NCI-H2081 treated with DMSO at 0.1 percent for 48 hours (cell line): Measurements from ENCODE around the gene MICALL2.

Experiments used
- DNase-seq: peaks from one replicate; lab custom pipeline; 2025; lab: John Stamatoyannopoulos, UW

Gene MICALL2

DNA sequence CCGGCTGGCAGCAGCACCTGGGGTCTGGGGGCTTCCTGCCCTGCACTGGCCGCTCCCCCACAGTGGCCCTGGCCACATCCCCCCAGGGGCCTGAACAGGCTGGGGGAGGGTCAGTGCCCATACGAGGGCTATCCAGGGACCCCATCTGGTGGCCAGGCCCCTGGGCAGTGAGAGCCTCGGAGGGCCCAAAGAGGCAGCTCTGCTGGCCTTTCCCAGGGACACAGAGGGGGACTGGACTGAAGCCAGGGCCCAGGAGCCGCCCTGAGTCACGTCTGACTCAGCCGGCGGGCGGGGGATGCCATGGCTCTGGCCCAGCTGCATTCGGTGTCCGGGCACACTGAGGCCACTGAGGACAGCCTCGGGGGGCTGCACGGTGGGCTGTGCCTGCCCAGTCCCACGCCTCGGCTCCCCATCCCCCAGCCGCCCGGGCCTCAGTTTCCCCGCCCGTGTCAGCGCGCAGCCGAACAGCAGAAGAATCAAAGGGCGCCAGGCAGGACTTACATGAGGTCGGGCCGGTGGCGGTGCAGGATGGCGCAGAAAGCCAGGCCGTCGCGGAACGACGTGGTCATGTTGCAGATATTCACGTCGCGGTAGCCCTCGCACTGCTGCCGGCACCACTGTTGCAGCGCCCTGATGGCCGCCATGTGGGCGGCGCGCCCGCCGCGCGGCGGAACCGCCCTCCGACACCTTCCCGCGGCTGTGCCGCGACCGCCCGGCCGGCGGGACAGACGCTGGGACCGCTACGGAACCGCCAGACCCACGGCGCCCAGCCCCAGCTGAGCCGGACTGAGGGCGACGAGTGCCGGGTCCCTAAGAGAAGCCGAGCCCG is at the start of gene MICALL2:
Gene MICALL2 (minus strand): TSS at position 788 of the 829 bp plus-strand sequence. CDS start 144 bp downstream, at position 644.
- no peak for DNase-seq

DNA sequence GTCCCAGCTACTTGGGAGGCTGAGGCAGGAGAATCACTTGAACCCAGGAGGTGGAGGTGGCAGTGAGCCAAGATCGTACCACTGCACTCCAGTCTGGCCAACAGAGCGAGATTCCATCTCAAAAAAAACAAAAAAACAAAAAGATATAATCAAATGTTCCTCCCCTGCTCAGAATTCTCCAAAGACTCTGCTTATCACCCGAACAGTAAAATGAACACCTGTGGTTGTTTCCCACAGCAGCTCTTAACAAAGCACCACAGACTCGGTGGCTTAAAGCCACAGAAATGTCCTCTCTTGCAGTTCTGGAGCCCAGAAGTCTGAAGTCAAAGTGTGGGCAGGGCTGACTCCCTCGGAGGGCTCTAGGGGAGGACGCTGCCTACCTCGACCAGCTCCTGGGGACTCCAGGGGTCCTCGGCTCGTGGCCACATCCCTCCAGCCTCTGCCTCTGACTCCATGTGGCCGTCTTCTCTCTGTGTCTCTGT is 49.0 kb upstream of the MICALL2 start:
- DNase-seq, result no peak

DNA sequence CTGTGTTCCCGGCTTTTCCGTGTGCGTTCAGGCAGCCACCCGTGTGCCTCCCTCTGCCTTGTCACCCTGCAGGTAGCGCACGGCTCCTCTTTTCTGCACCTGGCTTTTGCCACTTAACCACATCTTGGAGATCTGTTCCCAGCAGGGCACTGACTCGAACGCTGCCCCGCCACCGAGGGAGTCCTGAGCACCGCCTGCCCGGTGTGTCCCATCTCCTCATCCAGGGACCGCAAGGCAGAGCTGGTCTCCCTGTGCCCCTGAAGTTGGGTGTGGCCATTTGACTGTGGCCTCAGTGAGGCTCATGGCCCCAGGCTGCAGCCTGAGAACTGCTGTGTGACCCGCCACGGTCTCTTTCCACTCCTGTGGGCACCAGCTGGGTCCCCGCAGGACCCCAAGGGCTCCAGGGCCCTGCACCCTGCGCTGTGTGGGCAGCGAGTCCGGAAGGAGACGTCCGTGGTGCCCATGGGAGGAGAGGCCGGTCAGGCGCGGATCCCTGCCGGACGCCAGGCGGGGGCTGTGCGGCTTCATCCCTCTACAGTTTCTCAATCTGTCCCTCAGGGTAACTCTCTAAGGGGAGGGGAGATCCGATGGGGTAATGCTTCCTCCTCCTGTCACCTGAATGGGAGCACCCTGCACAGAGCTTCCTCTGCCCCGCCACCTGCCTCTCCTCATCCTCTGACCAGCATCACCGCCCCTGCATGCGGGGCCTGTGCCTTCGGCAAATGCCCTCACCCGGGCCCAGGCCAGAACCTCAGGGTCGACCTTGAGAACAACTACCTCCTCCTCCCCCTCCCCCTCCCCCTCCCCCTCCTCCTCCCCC is 46.7 kb upstream of the MICALL2 start:
- no peak for DNase-seq

DNA sequence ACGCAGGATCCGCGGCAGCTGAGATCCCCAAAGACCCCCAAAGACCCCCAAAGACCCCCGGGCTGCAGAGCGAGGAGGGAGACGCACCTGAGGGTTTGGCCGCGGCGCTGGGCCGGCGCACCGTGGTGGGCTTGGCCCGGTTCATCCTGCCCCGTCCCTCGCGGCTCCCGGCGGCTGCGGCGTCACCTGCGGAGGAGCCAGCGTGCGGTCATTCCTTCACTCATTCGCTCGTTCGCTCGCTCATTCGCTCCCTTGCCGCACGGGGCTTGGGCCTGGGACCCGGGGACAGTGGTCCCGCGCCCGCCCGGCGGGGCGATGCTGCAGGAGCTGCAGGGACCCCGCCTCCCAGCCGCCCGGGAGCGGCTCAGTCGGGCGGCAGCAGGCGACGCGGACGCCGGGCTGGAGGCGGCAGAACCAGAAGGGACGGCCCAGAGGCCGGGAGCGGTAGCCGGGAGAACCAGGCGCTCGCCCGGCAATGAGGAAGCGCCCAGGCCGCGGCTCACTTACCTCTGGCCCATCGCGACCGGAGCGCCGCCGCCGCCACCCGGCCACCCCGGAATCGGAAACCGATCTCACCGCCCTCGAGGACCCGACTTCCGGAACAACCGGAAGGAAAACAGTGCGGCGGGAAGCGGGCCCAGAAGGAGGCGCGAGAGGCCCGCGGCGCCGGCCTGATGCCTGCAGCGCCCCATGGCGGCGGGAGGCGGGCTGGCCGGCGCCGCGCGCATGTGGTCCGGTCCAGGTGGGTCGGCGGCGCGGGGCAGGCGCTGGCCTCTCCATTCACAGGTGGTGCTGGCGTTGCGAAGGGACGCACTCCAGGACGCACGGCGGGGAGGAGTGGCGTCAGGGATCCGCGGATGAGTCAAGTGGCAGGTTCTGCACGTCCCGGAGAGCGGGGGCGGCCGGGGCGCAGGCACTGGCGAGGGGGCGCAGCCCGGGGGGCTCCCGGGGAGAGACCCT is 44.8 kb upstream of the MICALL2 start, which contains the start of gene INTS1:
Gene INTS1 (minus strand): TSS at position 574 of the 960 bp plus-strand sequence. CDS start 429 bp downstream, at position 145.
- peak; percentile 80 for DNase-seq

DNA sequence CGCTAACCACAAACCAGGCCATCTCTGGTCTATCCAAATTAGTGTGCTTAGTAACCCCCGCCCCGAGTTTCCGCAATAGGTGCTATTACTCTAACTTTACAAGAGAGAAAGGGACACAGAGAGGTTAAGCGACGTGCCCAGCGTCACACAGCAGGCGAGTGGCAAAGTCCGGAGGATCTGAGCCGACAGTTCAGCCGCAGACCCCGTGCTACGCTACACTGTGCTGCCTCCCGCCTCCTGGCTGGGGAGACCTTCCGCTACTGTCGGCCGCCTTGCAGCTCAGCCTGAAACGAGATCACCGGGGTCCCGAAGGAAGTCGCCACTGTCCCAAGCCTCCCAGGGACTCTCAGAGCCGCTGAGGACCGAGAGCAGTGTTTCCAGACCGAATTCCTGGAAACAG is 44.1 kb upstream of the MICALL2 start:
- DNase-seq, result no peak

DNA sequence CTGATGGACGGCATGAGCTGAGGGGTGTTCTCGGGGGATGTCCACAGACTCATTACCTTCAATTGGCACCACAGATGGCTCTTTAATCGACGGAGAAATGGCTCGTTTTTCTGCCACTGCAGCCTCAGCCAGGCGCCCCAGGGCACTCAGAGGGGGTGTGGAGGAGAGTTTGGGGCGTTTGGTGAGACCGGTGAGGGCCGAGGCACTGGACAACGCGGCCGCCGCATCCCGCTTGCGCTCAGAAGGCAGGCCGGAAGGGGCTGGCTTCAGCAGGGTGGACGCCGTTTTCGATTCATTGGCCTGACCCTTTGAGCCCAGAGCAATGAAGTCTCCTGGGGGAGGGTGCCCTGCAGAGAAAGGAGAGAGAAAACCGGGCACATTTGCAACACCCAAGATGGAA is 43.6 kb upstream of the MICALL2 start:
- no peak for DNase-seq

DNA sequence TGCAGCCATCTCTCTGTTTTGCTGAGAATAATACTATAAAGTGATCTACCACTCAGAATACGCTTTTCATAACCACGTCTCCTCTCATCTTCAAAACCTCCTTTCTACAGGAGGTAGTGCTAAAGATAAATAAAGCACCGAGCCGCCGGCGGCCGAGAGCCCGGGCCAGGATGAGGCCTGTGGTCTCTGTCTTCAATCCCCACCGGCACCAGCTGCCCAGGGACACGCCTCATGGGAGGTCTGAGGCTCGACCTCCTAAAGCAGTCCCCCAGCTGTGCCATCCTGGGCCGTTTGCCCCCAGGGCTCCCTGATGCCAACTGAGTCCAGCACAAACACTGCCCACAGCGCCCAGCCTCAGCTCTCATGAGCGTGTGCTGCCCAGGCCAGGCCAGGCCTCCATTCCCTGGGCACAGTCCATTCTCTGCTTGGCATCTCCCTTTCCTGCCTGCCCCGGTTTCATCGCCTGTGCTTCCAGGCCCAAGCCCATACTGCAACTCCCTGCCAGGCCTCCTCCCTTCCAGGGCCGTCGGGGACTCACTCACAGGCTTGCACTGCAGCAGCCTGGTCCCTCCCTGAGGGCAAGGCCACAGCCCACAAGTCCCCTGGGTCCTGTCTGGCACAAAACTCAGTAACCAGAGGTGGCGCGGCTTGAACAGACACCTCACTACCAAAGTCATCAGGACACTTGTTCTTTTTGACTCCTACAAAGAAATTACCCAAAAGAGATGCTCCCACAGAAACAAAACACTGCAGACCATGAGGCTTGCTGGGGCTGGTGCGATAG is 42.4 kb upstream of the MICALL2 start:
- no peak for DNase-seq

DNA sequence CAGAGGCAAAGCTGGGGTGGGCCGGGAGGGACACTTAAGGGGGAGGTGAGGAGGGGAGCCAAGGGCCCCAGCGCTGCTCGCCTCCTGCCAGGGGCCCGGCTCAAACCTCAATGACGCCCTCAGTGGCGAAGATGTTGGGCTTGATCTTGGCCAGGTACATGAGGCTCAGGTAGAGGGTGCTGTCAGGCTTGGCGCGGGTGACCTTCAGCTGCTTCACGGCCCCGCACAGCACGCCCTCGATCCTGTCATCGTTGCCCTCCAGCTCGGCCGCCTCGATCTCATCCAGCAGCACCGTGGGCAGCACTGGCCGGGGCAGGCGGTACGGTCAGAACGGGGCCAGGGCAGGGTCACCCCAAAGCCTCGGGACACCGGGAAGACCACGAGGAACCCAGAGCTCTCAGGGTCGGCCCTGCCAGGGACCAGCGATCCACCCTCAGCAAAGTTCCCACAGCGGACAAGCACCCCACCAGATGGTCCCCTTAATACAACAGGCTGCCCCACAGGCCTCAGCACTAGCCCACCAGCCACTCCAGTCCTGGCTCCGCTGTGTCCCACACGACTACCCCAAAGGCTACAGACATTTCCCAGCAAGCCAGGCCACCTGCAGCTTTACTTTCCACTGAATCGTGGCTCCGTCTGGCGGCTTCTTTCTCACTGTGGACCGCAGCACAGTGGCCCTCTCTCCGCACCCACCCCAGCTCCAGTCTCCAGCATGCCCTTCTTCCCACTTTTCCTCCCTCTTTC is 41.0 kb upstream of the MICALL2 start:
- DNase-seq, result no peak

DNA sequence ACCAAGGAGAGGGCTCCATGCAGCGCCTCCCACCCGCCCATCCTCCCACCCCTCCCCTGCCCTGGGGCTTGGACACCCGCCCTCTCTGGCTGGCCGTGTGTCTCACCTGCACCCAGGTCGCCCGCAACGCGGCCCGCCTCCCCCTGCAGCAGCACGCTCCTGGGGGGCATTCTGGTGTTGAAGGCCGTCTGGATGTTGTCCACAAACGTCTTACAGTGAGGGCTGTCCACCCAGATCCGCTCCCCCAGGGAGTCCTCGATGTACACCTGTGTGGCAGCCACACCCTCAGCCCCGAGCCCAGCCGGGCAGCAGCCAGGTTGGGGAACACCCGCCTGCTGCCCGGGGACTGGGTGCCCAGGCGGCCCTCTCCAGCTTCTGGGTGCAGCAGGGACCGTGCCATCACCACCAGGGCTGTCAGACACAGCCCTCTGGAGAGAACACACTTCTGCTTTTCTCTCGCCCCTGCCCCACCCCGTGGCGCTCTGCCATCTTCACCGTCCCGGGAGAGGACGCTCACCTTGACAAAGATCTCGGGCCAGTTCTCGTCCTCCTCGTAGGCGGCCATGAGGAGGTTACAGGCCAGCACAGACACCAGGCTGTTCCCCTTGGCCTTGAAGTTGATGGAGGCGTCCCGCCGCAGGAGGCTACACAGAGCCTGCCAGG is 40.2 kb upstream of the MICALL2 start:
- DNase-seq, result no peak

DNA sequence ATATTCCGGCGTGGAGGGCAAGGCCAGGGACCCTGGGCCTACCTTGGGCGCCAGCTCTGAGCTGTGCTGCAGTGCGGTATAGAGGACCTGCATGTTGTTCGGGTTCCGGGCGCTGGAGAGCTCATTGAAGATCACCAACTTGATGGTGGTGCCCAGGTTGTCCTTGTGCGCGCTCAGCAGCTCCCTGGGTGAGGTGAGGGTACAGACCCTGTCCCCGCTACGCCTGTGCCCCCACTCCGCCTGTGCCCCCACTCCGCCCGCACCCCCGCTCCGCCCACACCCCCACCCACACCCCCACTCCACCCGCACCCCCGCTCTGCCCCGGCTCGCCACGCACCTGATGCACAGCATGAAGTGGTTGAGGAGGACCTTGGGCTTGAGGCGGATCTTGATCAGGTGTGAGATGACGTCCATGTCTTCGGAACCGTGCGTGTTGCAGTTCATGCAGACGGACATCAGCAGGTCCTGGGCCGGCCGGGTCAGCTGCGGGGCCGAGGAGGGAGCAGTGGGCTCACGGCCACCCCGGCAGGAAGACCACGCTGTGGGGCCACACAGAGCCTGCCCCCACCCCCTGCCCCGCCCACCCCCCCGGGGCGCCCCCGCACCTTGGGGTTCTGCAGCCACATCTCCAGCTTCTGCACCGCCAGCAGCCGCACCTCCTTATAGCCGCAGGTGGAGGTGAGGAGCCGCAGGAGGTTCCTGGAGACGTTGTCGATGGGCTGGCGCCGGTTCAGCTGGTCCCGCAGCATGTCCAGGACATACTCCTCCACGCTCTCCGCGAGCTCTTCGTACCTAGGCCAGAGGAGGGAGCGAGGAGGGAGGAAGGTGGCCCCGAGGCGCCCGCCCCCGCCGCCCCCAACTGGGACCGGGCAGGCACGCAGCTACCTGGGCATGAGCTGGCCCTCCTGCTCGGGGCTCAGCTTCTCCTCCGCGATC is 39.4 kb upstream of the MICALL2 start:
- DNase-seq, result no peak

DNA sequence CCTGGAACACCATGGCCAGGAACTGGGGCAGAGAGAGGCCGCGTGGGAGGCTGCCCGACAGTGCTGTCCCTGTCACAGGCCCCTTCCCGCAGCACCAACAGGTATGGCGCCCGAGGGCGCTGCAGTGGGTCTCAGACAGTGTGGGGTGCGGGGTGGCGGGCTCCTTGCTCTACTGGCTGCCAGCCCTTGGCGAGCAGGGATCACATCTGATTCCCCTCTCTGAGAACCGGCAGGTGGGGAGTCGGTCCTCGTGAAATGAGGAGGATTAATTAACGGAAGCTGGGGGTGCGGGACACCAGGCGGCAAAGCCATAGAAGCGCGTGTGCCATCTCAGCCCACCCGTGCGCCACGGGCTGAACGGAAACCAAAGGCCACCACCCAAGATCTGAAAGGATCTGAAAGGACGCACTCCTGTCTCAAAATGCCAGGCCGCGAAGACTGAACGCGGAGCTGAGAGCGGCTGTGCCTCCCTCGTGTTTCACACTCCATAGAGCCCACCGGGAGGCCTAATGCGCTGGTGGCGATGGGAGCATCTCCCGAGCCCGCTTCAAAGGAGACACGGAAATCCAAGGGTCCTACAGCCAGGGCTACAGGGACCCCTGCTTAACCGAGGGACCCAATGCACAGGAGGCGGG is 38.1 kb upstream of the MICALL2 start:
- DNase-seq, result no peak

DNA sequence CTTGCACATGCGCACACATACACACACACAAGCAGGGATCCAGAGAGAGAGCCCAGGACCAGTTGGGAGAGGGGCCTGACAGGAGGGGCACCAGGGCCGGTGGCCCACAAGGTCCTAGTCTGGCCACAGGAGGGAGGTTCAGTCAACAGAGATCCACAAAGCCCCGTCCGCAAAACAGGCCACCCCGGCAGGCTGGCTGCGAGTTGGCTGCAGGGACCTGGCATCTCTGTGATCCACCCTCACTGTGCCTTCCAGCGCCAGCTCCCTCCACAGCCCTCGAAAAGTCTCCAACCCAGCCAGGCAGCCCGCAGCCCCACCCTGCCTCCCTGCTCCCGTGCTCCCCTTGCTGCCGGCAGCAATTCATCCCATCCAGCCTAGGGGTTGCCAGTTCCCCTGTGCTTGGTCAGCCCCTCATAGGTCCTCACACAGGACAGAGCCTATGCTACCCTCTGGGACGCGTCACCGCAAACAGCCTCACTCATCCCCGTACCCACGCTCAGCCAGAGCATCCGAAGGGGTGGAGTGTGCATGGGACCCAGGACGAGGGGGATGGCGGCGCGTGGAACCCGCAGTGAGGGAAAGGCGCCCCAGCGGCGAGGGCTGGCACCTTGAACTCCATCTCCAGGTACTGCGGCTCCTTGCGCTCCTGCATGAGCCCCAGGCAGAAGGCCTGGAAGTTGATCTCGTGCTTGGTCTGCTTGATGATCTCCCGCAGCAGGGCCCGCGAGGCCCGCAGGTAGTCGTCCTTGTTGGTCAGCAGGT is 37.4 kb upstream of the MICALL2 start:
- no peak for DNase-seq

DNA sequence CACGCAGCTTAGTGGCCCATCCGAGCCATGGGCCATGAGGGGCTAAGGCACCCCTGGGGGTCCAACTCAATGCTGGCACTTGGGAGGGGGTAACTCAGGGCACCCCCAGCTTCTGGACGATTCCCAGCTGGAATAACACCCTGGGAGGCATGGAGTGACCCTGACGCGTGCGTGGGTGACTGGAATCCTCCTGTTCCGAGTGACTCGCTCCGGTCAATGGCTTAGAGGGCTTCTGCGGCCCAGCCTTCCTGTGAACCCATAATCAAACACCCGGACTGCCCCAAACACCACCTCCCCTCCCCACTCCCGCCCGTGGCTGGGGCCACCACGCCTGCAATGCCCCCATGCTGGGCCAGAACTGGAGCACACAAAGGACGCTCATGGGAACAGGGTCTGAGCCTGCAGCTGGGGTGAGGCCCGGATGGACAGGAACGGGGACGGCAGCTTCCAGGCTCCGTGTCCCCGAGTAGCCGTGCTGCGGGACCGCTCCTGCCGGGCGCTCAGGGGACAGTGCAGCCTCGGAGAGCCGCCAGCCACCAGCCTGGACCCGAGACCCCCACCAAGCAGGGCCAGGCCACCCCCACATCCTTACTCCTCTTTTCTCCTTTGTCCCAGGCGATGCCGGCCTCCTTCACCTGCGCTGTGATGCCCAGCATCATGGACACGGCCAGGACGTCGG is 36.4 kb upstream of the MICALL2 start:
- no peak for DNase-seq

DNA sequence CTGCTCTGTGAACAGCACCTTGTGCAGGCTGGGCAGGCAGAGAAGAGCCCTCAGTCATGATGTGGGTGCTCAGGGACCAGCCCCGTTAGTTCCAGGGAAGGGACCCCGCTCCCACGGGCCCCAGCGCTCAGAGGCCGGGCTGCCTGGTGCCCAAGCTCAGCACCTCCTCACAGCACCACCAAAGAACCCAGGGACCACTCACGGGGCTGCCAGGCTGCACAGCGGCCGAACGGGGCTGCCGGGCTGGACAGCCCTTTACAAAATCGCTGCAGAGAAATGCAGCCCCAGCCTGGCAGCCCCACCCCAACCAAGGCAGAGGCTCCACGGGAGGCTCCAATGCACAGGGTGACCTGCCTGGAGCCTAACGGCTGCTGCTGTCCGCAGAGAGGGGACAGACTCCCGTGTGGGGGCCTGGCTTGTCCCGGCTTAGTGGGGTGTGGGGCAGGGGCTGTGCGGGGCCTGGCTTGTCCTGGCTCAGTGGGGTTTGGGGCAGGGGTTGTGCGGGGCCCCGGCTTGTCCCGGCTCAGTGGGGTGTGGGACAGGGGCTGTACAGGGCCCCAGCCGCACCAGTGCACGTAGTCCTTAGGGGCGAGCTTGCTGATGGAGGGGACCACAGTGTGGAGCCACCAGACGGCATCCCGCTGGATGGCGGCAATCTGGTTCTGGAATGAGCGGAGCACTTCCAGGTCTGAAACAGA is 35.7 kb upstream of the MICALL2 start:
- no peak for DNase-seq

DNA sequence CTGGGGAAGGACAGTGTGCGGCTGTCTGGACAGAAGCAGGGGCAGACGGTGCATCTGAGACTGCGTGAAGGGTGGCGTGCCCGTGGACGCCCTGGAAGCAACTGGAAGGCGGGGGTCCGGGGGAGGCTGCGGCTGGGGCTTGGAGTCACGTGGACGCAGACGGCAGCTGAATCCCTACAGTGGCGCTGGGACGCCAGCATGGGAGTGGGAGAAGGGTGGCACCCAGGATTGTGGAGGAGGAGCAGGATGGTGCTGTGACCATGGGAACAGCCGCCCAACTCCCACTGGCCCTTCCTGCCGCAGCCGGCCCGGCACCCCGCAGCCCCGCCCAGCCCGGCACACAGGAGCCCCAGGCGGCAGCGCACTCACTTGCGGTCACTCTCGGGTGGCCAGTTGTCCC is 35.2 kb upstream of the MICALL2 start:
- DNase-seq, result no peak

DNA sequence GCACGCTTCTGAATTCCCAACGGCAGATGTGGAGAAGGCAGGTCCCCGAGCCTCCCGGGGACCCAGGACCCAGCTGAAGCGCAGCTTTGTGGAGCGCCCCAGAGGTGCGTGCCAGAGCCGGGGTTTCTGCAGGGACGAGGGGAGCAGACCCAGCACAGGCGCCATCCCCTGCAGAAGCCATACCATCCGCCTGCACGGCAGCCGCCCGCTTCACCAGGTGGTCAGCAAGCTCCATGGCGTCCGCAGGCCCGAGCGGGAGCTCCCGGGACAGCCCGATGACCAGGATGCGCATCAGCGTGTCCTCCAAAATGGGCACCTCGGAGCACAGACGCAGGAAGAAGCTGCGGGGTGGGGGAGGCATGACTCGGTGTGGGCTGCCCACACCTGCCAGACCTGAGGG is 34.3 kb upstream of the MICALL2 start:
- no peak for DNase-seq
